Neutrophil (primary cell): Measurements from ENCODE around the gene ADCY10.

ENCODE experiments used
- H3K27ac ChIP-seq: fragments of 200-600 bp; sonication (generic); 2 replicates; pipeline ENCODE4 v1.5.1; 2016; ENCODE audit warnings: mild to moderate bottlenecking, moderate library complexity
- H3K27me3 ChIP-seq: fragments of 200-600 bp; sonication (generic); 2 replicates; pipeline ENCODE4 v1.6.0; 2016; ENCODE audit warnings: mild to moderate bottlenecking
- H3K36me3 ChIP-seq: fragments of 200-600 bp; sonication (generic); 2 replicates; pipeline ENCODE4 v1.5.1; 2017
- H3K4me1 ChIP-seq, 2 experiments: fragments of 200-600 bp in 1 of 2; sonication (generic) in 1 of 2; 1 replicate in 1 of 2; 2 replicates in 1 of 2; pipeline versions ENCODE4 v1.5.1 to v1.6.1; 2013 to 2016; ENCODE audit warnings: low read depth in 1 of 2, low read length in 1 of 2, mild to moderate bottlenecking in 1 of 2, moderate library complexity in 1 of 2; ENCODE audit not compliant: control insufficient read depth in 1 of 2, insufficient read depth in 1 of 2
- H3K4me3 ChIP-seq, 2 experiments: fragments of 200-600 bp in 1 of 2; sonication (generic) in 1 of 2; 1 replicate in 1 of 2; 2 replicates in 1 of 2; pipeline ENCODE4 v1.5.1; 2013 to 2016; ENCODE audit warnings: low read depth in 1 of 2, low read length in 1 of 2, mild to moderate bottlenecking in 1 of 2, moderate library complexity in 1 of 2
- H3K9me3 ChIP-seq: fragments of 200-600 bp; sonication (generic); 2 replicates; pipeline ENCODE4 v1.5.1; 2016
- TF ChIP-seq, protein P1 (sequence below): fragments of 200-600 bp; sonication (generic); IDR thresholded peaks from 2 replicates; pipeline ENCODE4 v1.5.1; 2016; ENCODE audit warnings: antibody characterized with exemption

ADCY10 gene

DNA sequence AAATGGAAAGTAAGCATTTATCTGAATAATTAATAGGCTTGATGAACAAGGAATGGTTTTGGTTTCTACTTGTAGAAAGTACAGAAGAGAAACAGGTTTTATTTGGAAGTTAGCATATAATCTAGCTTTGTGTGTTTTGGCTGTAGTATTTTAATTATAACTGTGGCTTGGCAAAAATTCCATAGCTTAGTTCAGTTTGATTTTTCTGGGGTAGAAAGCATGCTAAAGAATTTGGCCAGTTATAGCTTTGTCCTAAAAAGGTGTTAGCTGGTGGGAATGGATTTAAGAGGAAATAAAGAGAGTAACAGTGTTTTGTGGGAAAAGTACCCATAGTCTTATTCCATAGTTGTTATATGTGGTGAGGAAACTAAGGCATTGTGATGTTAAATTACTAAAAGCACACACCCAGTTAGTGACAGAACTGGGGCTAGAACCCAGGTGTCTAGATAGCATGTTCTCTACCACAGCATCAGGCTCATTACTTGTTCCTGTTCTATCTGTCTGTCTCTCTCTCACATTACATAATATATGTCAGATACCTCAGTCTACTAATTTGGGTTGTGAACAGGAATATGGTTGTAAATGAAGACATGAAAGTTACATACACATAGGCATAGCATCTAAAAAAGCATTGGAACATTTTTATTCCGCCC lies 137.2 kb downstream of the ADCY10 start:
- no peaks in the 10 kb centered on the region for H3K9me3 ChIP-seq
- H3K27ac ChIP-seq: no peak overlapping the region
- no peaks in the 10 kb centered on the region for H3K27me3 ChIP-seq
- no peak overlapping the region for H3K4me3 ChIP-seq
- TF ChIP-seq, protein P1, sequence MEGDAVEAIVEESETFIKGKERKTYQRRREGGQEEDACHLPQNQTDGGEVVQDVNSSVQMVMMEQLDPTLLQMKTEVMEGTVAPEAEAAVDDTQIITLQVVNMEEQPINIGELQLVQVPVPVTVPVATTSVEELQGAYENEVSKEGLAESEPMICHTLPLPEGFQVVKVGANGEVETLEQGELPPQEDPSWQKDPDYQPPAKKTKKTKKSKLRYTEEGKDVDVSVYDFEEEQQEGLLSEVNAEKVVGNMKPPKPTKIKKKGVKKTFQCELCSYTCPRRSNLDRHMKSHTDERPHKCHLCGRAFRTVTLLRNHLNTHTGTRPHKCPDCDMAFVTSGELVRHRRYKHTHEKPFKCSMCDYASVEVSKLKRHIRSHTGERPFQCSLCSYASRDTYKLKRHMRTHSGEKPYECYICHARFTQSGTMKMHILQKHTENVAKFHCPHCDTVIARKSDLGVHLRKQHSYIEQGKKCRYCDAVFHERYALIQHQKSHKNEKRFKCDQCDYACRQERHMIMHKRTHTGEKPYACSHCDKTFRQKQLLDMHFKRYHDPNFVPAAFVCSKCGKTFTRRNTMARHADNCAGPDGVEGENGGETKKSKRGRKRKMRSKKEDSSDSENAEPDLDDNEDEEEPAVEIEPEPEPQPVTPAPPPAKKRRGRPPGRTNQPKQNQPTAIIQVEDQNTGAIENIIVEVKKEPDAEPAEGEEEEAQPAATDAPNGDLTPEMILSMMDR: no peak
- H3K4me1 ChIP-seq: no peaks in the 10 kb centered on the region
- no peaks in the 10 kb centered on the region for H3K36me3 ChIP-seq

DNA sequence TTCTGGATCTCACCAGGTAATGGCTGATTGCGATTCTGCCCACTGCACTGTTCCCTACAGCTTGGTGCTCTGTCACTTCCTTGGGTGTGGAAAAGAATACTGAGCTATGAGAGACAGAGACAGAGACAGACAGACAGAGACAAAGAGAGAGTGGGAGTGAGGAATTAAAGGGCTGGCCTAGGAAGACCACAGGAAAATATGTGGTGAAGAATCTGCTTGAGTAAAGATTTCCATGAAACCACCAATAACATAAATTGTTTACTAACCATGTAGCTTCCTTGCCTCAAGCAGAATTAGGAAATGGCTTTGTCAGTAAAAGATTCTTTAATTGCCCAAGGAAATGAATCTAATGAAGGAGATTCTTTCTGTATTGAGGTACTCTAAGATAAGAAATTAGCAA lies 137.8 kb downstream of the ADCY10 start:
- Histone ChIP-seq H3K27me3 (no peaks in the 10 kb centered on the region), H3K36me3 (no peaks in the 10 kb centered on the region), H3K9me3 (no peaks in the 10 kb centered on the region), H3K4me1 (no peaks in the 10 kb centered on the region), H3K4me3 (no peak overlapping the region), H3K27ac (no peak overlapping the region)
- TF ChIP-seq, protein P1: no peak

DNA sequence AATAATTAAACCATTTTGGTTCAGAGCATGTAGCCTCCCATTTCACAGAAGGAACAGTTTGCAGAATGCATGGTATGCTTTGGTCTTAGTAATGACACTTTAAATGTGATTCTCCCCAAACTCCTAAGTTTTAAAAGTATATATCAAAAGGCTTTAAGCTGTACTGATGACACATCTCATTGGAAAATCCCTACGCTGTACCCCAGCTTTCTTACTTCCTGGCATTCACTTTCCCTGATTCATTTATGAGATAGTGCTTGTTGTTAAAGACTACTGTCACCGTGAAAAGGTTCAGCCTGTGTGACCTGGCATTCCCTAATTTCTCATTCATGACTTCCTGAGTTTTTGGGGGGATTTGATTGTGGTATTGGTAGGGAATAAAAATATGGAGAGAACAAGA lies 138.8 kb downstream of the ADCY10 start:
- Histone ChIP-seq H3K27me3 (no peaks in the 10 kb centered on the region), H3K27ac (no peak overlapping the region), H3K36me3 (no peaks in the 10 kb centered on the region), H3K4me1 (no peaks in the 10 kb centered on the region), H3K4me3 (no peak overlapping the region), H3K9me3 (no peaks in the 10 kb centered on the region)
- TF ChIP-seq, protein P1: no peak

DNA sequence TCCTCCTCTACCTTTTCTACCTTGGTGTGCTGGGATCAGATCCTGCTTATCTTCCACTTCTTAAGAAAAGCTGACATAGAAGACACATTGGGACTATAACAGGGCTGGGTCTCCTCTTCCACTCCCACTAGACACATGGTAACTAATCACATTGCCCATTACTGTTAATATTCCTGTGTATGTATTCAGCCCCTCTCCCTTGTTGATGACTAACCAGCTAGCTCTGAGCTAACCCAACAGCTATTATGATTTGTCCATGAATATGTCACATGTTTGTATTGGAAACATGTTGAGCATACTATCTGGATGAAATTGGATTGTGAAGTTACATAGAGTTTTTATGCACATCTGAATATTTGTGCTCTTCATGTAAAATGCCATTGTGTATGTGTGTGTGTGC lies 139.2 kb downstream of the ADCY10 start:
- no peaks in the 10 kb centered on the region for H3K4me1 ChIP-seq

DNA sequence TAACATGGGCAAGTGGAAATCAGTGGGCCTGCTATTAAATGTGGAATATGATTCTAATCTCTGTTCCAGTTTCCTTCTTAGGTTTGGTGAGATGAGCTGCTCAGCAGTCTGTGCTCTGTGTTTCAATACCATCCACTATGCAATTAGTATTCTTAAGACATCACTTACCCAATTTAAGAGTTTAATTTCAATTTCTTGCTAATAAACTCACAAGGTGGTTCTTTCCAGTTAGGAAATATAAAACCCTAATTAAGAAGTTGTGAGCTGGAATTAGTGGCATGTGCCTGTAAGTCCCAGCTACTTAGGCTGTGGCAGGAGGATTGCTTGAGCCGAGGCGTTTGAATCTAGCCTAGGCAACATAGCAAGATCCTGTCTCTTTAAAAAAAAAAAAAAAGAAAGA lies 140.4 kb downstream of the ADCY10 start:
- Histone ChIP-seq H3K27me3 (no peaks in the 10 kb centered on the region), H3K9me3 (no peaks in the 10 kb centered on the region), H3K4me1 (peaks cover under 1 to 6% of the 10 kb centered on the region in 2 experiments), H3K36me3 (no peaks in the 10 kb centered on the region), H3K4me3 (no peak overlapping the region), H3K27ac (no peak overlapping the region)
- TF ChIP-seq, protein P1: no peak

More for the DNA sequence above, 139.2 kb downstream of the ADCY10 start:
- Histone ChIP-seq H3K27ac (no peak overlapping the region), H3K27me3 (no peaks in the 10 kb centered on the region), H3K36me3 (no peaks in the 10 kb centered on the region), H3K9me3 (no peaks in the 10 kb centered on the region), H3K4me3 (no peak overlapping the region)
- TF ChIP-seq, protein P1: no peak
